HL-60 (cell line): Measurements from ENCODE around the gene UBE2QL1.

Experiments
- DNase-seq, 2 experiments: peaks; one replicate each; pipeline ENCODE4 v3.0.0-alpha.2; 2010 to 2020; ENCODE audit warnings: low read depth in 1 of 2, low spot score in 1 of 2
- H3K27ac ChIP-seq: fragments of 250-450 bp; sonication (Bioruptor Pico); replicated peaks from 2 replicates; pipeline ENCODE4 v1.5.1; 2020; ENCODE audit warnings: mild to moderate bottlenecking, moderate library complexity
- H3K27me3 ChIP-seq: fragments of 250-450 bp; sonication (Bioruptor Pico); 2 replicates; pipeline ENCODE4 v1.5.1; 2021; ENCODE audit warnings: mild to moderate bottlenecking, moderate library complexity; ENCODE audit not compliant: insufficient read depth, poor library complexity, severe bottlenecking
- H3K4me3 ChIP-seq: replicated peaks from 2 replicates; pipeline ENCODE4 v1.5.1; 2011; ENCODE audit warnings: mild to moderate bottlenecking, control low read depth, low read length; ENCODE audit not compliant: insufficient read depth
- CTCF ChIP-seq: IDR thresholded peaks from one replicate; pipeline ENCODE4 v1.5.1; 2011; ENCODE audit warnings: low read length, control low read depth, inconsistent platforms; ENCODE audit not compliant: insufficient read depth
- GABPA ChIP-seq: IDR thresholded peaks from 2 replicates; pipeline ENCODE4 v1.6.1; 2012; ENCODE audit warnings: low read depth
- POLR2AphosphoS5 ChIP-seq: IDR thresholded peaks from 2 replicates; pipeline ENCODE4 v1.6.1; 2012; ENCODE audit warnings: low read depth
- REST ChIP-seq: IDR thresholded peaks from 2 replicates; pipeline ENCODE4 v1.6.1; 2012; ENCODE audit warnings: low read depth; ENCODE audit not compliant: insufficient replicate concordance
- SPI1 ChIP-seq: IDR thresholded peaks from 2 replicates; pipeline ENCODE4 v1.6.1; 2012; ENCODE audit warnings: low read depth, mild to moderate bottlenecking, borderline replicate concordance

Gene UBE2QL1

DNA sequence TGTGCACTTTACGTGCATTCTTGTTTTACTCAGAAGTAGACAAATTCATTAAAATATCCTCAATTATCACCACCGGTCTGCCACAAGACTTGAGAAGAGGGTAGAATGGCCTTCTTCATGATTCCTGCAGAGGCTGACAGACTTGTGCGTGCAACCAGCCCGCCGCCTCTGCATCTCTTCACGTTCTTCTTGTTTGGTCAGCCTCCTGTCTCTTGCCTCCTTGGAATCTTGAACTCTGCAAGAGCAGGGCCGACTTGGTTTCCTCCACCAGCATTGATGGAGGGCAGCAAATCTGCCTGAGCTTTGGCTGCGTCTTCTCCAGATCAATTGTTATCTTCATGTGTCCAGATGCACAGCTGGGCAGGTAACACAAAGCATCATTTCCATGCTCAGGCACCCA lies 20.2 kb downstream of the UBE2QL1 start:
- no peak for DNase-seq
- no peak for TF ChIP-seq POLR2AphosphoS5
- TF ChIP-seq REST: no peak
- no peak for TF ChIP-seq CTCF
- TF ChIP-seq SPI1: no peak
- TF ChIP-seq GABPA: no peak
- Histone ChIP-seq H3K4me3 (no peak overlapping the region), H3K27me3 (peaks cover 2% of the 10 kb centered on the region), H3K27ac (no peak overlapping the region)

GRCh38 chr5:6469836-6470235 lies 21.2 kb downstream of the UBE2QL1 start:
- no peak for DNase-seq
- Histone ChIP-seq H3K27ac (no peak overlapping the region), H3K4me3 (no peak overlapping the region), H3K27me3 (peaks cover 2% of the 10 kb centered on the region)
- TF ChIP-seq GABPA: no peak
- no peak for TF ChIP-seq REST
- TF ChIP-seq POLR2AphosphoS5: no peak
- TF ChIP-seq CTCF: no peak
- no peak for TF ChIP-seq SPI1

DNA sequence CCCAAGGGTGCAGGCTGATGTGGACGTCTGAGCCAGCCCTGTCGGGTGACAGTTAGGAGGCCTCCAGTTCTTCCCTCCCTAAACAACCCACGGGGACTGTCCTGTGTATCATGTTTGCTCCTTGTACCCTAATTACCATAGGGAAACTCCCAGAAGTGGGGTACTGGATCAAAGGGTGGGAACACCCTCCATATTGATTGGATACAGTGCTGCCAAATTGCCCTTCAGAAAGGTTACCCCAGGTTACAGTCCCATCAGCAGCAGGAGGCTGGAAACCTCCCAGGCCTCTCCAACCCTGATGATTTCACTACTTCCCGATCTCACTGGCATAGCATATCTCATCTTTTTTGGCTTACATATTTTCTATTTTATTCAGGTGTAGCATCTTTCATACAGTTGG lies 22.0 kb downstream of the UBE2QL1 start:
- no peak overlapping the region for H3K4me3 ChIP-seq
- H3K27me3 ChIP-seq: peaks cover 2% of the 10 kb centered on the region
- H3K27ac ChIP-seq: no peak overlapping the region
- TF ChIP-seq CTCF (no peak), GABPA (no peak), SPI1 (no peak), REST (no peak), POLR2AphosphoS5 (no peak)
- no peak for DNase-seq
